Measurements from ENCODE around the gene ATAD3B. TPM values are rescaled to one million over a fixed set of nuclear protein-coding genes. Genes with fewer than 3 reads are reported as not detected.

Gene ATAD3B
- total and polyA plus RNA-seq, 2 of the 13 experiments (the other 11 are each of a cell fraction or from before 2014, with no cell fraction given): 9.6 to 31.1 TPM

DNA sequence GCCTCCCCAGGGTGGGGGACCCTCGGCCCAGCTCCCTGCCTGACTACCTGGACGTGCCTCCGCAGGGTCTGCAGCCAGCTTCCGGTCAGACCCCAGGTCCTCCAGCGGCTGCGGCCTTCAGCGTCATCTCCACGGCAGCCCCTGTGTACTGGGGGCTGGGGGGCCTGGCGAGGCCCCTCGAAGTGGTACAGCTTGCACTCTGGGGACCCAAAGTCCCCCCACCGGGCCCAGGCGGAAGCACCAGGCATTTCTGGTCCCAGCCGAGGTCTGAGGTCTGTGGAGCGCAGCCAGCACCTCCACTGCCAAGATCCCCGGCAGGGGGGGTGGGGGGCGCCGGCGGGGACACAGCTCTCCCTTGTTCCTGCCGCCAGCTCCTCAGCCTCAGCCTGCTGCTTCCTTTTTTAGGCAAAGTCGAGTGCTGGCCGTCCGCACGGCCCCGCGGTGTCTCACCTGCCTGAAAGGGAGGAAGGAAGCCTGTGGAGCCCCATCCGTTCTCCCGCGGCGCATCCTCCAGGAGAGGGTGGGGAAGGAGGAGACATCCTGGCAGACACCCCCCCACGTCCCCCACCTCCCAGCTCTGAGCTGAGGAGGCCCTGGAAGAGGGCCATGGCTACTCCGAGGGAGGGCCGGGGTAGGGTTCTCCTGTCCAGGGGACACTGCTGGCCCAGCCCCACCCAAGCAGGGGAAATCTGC, 37.3 kb upstream of the ATAD3B start (continued):
- TF ChIP-seq, protein P1, sequence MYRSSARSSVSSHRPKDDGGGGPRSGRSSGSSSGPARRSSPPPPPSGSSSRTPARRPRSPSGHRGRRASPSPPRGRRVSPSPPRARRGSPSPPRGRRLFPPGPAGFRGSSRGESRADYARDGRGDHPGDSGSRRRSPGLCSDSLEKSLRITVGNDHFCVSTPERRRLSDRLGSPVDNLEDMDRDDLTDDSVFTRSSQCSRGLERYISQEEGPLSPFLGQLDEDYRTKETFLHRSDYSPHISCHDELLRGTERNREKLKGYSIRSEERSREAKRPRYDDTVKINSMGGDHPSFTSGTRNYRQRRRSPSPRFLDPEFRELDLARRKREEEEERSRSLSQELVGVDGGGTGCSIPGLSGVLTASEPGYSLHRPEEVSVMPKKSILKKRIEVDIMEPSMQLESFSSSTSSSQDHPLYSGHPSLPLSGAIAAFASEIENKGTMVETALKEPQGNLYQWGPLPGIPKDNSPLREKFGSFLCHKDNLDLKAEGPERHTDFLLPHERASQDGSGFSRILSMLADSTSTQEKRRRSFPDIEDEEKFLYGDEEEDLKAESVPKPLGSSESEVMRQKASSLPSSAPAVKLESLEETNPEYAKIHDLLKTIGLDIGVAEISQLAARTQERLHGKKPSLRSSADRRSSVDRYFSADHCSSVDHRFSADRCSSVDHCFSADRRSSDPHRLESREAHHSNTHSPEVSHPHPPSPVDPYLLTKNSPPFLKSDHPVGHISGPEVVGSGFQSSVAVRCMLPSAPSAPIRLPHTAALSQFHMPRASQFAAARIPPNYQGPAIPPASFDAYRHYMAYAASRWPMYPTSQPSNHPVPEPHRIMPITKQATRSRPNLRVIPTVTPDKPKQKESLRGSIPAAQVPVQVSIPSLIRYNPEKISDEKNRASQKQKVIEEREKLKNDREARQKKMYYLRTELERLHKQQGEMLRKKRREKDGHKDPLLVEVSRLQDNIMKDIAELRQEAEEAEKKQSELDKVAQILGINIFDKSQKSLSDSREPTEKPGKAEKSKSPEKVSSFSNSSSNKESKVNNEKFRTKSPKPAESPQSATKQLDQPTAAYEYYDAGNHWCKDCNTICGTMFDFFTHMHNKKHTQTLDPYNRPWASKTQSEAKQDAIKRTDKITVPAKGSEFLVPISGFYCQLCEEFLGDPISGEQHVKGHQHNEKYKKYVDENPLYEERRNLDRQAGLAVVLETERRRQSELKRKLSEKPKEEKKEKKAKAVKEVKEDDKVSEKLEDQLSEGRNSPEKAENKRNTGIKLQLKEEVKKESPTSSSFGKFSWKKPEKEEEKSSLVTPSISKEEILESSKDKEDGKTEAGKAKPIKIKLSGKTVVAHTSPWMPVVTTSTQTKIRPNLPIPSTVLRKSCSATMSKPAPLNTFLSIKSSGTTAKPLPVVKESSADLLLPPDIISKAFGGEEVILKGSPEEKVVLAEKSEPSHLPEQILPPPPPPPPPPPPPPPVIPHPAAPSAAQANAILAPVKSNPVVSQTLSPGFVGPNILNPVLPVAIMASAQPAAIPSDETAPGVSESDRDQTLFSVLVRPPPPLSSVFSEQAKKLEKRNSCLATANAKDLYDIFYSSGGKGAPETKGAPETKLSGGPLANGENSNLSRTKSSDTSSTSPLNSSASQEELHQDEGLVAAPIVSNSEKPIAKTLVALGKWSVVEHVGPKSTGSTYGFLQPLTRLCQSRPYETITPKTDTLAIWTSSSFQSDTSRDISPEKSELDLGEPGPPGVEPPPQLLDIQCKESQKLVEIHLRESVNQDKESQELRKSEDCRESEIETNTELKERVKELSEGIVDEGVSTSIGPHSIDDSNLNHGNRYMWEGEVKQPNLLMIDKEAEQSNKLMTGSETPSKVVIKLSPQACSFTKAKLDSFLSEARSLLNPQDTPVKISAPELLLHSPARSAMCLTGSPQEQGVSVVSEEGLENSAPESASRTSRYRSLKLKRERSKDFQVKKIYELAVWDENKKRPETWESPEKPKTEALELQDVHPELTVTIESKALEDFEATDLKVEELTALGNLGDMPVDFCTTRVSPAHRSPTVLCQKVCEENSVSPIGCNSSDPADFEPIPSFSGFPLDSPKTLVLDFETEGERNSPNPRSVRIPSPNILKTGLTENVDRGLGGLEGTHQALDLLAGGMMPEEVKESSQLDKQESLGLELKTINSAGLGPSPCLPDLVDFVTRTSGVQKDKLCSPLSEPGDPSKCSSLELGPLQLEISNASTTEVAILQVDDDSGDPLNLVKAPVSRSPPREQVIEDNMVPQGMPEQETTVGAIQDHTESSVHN (CRISPR knock-in tag; IDR thresholded peaks at IDR 0.05): no peak
- peak; percentile 21; the same call in 1 of the 2 replicates for TF ChIP-seq BRD4 (CRISPR knock-in tag; IDR thresholded peaks at IDR 0.05)
- TF ChIP-seq NPAS2 (CRISPR knock-in tag; IDR thresholded peaks at IDR 0.05; ENCODE audit: borderline replicate concordance): no peak
- no peak for TF ChIP-seq SMARCE1 (IDR thresholded peaks at IDR 0.05; ENCODE audit: borderline replicate concordance)
- 0 out of 2 replicates have a peak, but pooled peaks have one; percentile 9 for TF ChIP-seq KMT2A (CRISPR knock-in tag; IDR thresholded peaks at IDR 0.05)
- no peak for TF ChIP-seq ZNF747 (CRISPR knock-in tag; IDR thresholded peaks at IDR 0.05; ENCODE audit: borderline replicate concordance)
- TF ChIP-seq ZHX2 (IDR thresholded peaks at IDR 0.05; ENCODE audit: low read depth): no peak
- TF ChIP-seq ZHX2 (CRISPR knock-in tag; IDR thresholded peaks at IDR 0.05; ENCODE audit: borderline replicate concordance): no peak
- TF ChIP-seq, protein P2, sequence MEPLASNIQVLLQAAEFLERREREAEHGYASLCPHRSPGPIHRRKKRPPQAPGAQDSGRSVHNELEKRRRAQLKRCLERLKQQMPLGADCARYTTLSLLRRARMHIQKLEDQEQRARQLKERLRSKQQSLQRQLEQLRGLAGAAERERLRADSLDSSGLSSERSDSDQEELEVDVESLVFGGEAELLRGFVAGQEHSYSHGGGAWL (CRISPR knock-in tag; IDR thresholded peaks at IDR 0.05): peak; percentile 12; the same call in 1 of the 2 replicates
- TF ChIP-seq JUND (CRISPR knock-in tag; IDR thresholded peaks at IDR 0.05): no peak
- no peak for TF ChIP-seq HMGA1 (CRISPR knock-in tag; conservative IDR thresholded peaks at IDR 0.05)
- TF ChIP-seq, protein P3, sequence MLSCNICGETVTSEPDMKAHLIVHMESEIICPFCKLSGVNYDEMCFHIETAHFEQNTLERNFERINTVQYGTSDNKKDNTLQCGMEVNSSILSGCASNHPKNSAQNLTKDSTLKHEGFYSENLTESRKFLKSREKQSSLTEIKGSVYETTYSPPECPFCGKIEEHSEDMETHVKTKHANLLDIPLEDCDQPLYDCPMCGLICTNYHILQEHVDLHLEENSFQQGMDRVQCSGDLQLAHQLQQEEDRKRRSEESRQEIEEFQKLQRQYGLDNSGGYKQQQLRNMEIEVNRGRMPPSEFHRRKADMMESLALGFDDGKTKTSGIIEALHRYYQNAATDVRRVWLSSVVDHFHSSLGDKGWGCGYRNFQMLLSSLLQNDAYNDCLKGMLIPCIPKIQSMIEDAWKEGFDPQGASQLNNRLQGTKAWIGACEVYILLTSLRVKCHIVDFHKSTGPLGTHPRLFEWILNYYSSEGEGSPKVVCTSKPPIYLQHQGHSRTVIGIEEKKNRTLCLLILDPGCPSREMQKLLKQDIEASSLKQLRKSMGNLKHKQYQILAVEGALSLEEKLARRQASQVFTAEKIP (CRISPR knock-in tag; IDR thresholded peaks at IDR 0.05; ENCODE audit: borderline replicate concordance): no peak
- no peak for TF ChIP-seq BORCS8-MEF2B (CRISPR knock-in tag; IDR thresholded peaks at IDR 0.05)
